SK-N-SH (cell line): ENCODE data around the gene LARP4. TPM values are rescaled to one million over a fixed set of nuclear protein-coding genes. Genes with fewer than 3 reads are reported as not detected.

Source experiments
- CTCF ChIA-PET: fragments of 300-600, 350-600 bp; formaldehyde crosslinking; extraction: SDS; loops from one replicate; lab custom pipeline; 2021; lab: Yijun Ruan, JAX
- POLR2A ChIA-PET: fragments of 350-600 bp; sonication (Branson Sonifier 250); formaldehyde crosslinking; extraction: SDS; loops from one replicate; lab custom pipeline; 2020; ENCODE audit warnings: antibody characterized with exemption, inconsistent platforms; lab: Yijun Ruan, JAX
- DNase-seq: peaks from one replicate; pipeline ENCODE4 v3.0.0; 2012
- H2AFZ ChIP-seq: fragments of 200-600 bp; sonication (generic); 2 replicates; pipeline ENCODE4 v1.8.1; 2016; ENCODE audit warnings: antibody characterized with exemption, mild to moderate bottlenecking, low read depth
- H3F3A ChIP-seq: fragments of 200-600 bp; sonication (generic); replicated peaks from 2 replicates; pipeline ENCODE3; 2016; ENCODE audit warnings: antibody characterized with exemption, mild to moderate bottlenecking; ENCODE audit not compliant: insufficient read depth
- H3K27ac ChIP-seq, 2 experiments: fragments of 200-500 bp in 1 of 2; fragments of 200-600 bp in 1 of 2; sonication (Bioruptor generic) in 1 of 2; sonication (generic), shearing (Covaris generic) in 1 of 2; 2 replicates each; pipeline versions ENCODE4 v1.5.1 to v1.6.1; 2014 to 2016; ENCODE audit warnings: low read depth in 2 of 2, inconsistent platforms in 1 of 2, low read length in 1 of 2, mild to moderate bottlenecking in 1 of 2, mixed read lengths in 1 of 2
- H3K27me3 ChIP-seq: fragments of 200-600 bp; sonication (generic), shearing (Covaris generic); 2 replicates; pipeline ENCODE4 v1.6.1; 2016; ENCODE audit warnings: mixed run types; ENCODE audit not compliant: insufficient read depth
- H3K36me3 ChIP-seq, 2 experiments: fragments of 200-500 bp in 1 of 2; fragments of 200-600 bp in 1 of 2; sonication (Bioruptor generic) in 1 of 2; sonication (generic) in 1 of 2; replicated peaks in 1 of 2; 2 replicates each; pipeline versions ENCODE3 to v1.5.1; 2014 to 2016; ENCODE audit warnings: low read length in 1 of 2, mild to moderate bottlenecking in 1 of 2; ENCODE audit not compliant: insufficient read depth in 2 of 2, control insufficient read depth in 1 of 2
- H3K4me1 ChIP-seq, 2 experiments: fragments of 200-500 bp in 1 of 2; fragments of 200-600 bp in 1 of 2; sonication (Bioruptor generic) in 1 of 2; sonication (generic), shearing (Covaris generic) in 1 of 2; 2 replicates each; pipeline versions ENCODE4 v1.5.1 to v1.6.1; 2014 to 2016; ENCODE audit warnings: low read depth in 1 of 2, low read length in 1 of 2, mixed run types in 1 of 2; ENCODE audit not compliant: insufficient read depth in 2 of 2, control insufficient read depth in 1 of 2
- H3K4me2 ChIP-seq: fragments of 200-600 bp; sonication (generic), shearing (Covaris generic); 2 replicates; pipeline ENCODE4 v1.6.1; 2017; ENCODE audit warnings: mixed run types
- H3K4me3 ChIP-seq, 2 experiments: fragments of 200-500 bp in 1 of 2; fragments of 200-600 bp in 1 of 2; sonication (Bioruptor generic) in 1 of 2; sonication (generic), shearing (Covaris generic) in 1 of 2; 2 replicates each; pipeline versions ENCODE4 v1.5.1 to v1.8.1; 2014 to 2016; ENCODE audit warnings: low read depth in 2 of 2, inconsistent platforms in 1 of 2, low read length in 1 of 2, mild to moderate bottlenecking in 1 of 2, mixed read lengths in 1 of 2, moderate library complexity in 1 of 2
- H3K79me2 ChIP-seq: fragments of 200-600 bp; sonication (generic); 2 replicates; pipeline ENCODE4 v1.8.1; 2017; ENCODE audit warnings: mild to moderate bottlenecking; ENCODE audit not compliant: insufficient read depth
- H3K9ac ChIP-seq: fragments of 200-600 bp; sonication (generic); 2 replicates; pipeline ENCODE4 v1.6.1; 2017; ENCODE audit warnings: mixed run types
- H3K9me2 ChIP-seq: fragments of 200-600 bp; sonication (generic); 2 replicates; pipeline ENCODE4 v1.6.1; 2017; ENCODE audit warnings: mixed run types
- H3K9me3 ChIP-seq: fragments of 200-600 bp; sonication (generic); 2 replicates; pipeline ENCODE4 v1.6.1; 2017; ENCODE audit warnings: mixed run types, mild to moderate bottlenecking, moderate library complexity
- H4K20me1 ChIP-seq: fragments of 200-600 bp; sonication (generic); 2 replicates; pipeline ENCODE4 v1.6.1; 2017; ENCODE audit warnings: mild to moderate bottlenecking, mixed run types; ENCODE audit not compliant: insufficient read depth
- ELF1 ChIP-seq: IDR thresholded peaks from 2 replicates; pipeline ENCODE4 v1.4.0; 2012
- EZH2phosphoT487 ChIP-seq: fragments of 200-600 bp; sonication (generic); IDR thresholded peaks from 2 replicates; pipeline ENCODE4 v1.6.1; 2017; ENCODE audit warnings: low read depth, mixed run types, mild to moderate bottlenecking, antibody characterized with exemption, moderate library complexity, borderline replicate concordance
- FOSL2 ChIP-seq: IDR thresholded peaks from 2 replicates; pipeline ENCODE4 v1.4.0; 2012; ENCODE audit warnings: low read depth, mild to moderate bottlenecking, moderate library complexity, borderline replicate concordance
- FOXM1 ChIP-seq: IDR thresholded peaks from 2 replicates; pipeline ENCODE4 v1.4.0; 2012; ENCODE audit warnings: low read depth, mild to moderate bottlenecking
- GABPA ChIP-seq: IDR thresholded peaks from 2 replicates; pipeline ENCODE4 v1.4.0; 2012; ENCODE audit warnings: low read depth, mild to moderate bottlenecking
- MAX ChIP-seq: IDR thresholded peaks from 2 replicates; pipeline ENCODE4 v1.4.0; 2012; ENCODE audit warnings: low read depth
- MXI1 ChIP-seq: IDR thresholded peaks from 2 replicates; pipeline ENCODE4 v1.6.1; 2012; ENCODE audit warnings: mild to moderate bottlenecking, low read depth, low read length, improper control_type of control experiment
- NRF1 ChIP-seq: IDR thresholded peaks from 2 replicates; pipeline ENCODE4 v1.6.1; 2012; ENCODE audit warnings: low read depth, mild to moderate bottlenecking, low read length
- RFX5 ChIP-seq: IDR thresholded peaks from 2 replicates; pipeline ENCODE4 v1.6.1; 2012; ENCODE audit warnings: mild to moderate bottlenecking, improper control_type of control experiment, low read length
- SMC3 ChIP-seq: IDR thresholded peaks from 2 replicates; pipeline ENCODE4 v1.6.1; 2012; ENCODE audit warnings: low read depth, low read length, improper control_type of control experiment
- TCF12 ChIP-seq: IDR thresholded peaks from 2 replicates; pipeline ENCODE4 v1.4.0; 2012
- YY1 ChIP-seq: IDR thresholded peaks from 2 replicates; pipeline ENCODE4 v1.4.0; 2012; ENCODE audit warnings: low read depth, mild to moderate bottlenecking
- WGBS: methylation state at CpG from one replicate; pipeline ENCODE4 v1.1.6; 2017; ENCODE audit warnings: low lambda C conversion rate; 5-methylcytosine and 5-hydroxymethylcytosine counted together
- polyA plus RNA-seq, 3 experiments: library from polyadenylated mRNA; depleted of rRNA; stranded (reverse); fragments of >200 nt; gene quantifications; 2 replicates each; pipeline ENCODE4 v1.2.3, GENCODE V29; 2012
- TF ChIP-seq, protein P1 (sequence below): IDR thresholded peaks from 2 replicates; pipeline ENCODE4; 2012
- TF ChIP-seq, protein P2 (sequence below): IDR thresholded peaks from 2 replicates; pipeline ENCODE4 v1.6.1; 2012; ENCODE audit warnings: mild to moderate bottlenecking, low read depth, low read length, moderate library complexity
- TF ChIP-seq, protein P3 (sequence below): IDR thresholded peaks from 2 replicates; pipeline ENCODE4 v1.4.0; 2012; ENCODE audit warnings: low read depth, borderline replicate concordance

LARP4 gene
- polyA plus RNA-seq, 1 of the 3 experiments (the other 2 are of a cell fraction): 10.8 TPM

DNA sequence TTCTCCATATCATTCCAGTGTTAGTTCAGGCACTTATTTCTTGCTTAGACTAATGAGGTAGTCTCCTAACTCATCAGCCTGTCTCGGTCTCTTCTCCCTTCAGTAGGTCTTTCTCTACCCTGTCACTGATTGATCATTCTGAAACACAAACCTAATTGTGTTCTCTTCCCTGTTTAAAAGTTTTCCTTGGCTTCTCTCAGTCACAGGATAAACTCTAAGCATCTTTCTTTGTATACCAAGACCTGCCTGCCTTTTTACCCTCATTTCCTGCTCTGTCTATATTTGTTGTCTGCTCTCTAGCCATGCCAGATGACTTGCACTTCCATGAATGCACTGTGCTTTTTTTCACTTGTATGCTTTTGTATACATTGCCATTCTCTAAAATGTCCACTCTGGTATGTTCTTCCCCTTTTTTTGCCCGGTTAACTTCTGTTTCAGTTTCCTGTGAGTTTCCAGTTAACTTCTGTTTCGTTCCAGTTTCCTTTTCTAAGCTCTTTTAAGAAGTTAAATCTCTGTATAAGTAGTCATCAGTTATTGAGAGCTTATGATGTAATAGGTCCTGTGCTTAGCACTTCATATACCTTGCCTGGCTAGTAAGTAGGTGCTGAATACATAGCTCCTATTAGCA is 116.8 kb downstream of the LARP4 start:
- peaks cover 18% of the 10 kb centered on the region for H3F3A ChIP-seq
- no peaks in the 10 kb centered on the region for H3K9me3 ChIP-seq
- 0 out of 4 replicates have a peak overlapping the region, but pooled peaks of 1 of the 2 experiments have one; percentile 5 for H3K4me3 ChIP-seq
- H3K9ac ChIP-seq: peak overlapping the region; percentile 10; the same call in 1 of the 2 replicates
- POLR2A ChIA-PET: no interaction called here
- WGBS: 75% methylated on average over 3 of the region's 3 CpGs
- peaks cover 93% of the 10 kb centered on the region for H3K79me2 ChIP-seq
- H4K20me1 ChIP-seq: no peaks in the 10 kb centered on the region
- no peak for DNase-seq
- H3K36me3 ChIP-seq: no peaks in the 10 kb centered on the region
- H3K27me3 ChIP-seq: no peaks in the 10 kb centered on the region
- CTCF ChIA-PET: interaction anchor here (1.1 kb wide), 1 partner anchor 9 kb away, joined by 3 read pairs; no protein-coding TSS in a partner anchor
- H3K4me1 ChIP-seq: peaks cover 0 to 15% of the 10 kb centered on the region in 2 experiments; a peak in 1 of 4 replicates
- H3K4me2 ChIP-seq: peak overlapping the region; percentile 53
- peak overlapping the region in 1 of 2 experiments; percentile 71; a peak in 2 of 4 replicates for H3K27ac ChIP-seq
- TF ChIP-seq MXI1 (no peak), SMC3 (no peak), EZH2phosphoT487 (no peak), YY1 (no peak), ELF1 (no peak), RFX5 (no peak)
- TF ChIP-seq, protein P1, sequence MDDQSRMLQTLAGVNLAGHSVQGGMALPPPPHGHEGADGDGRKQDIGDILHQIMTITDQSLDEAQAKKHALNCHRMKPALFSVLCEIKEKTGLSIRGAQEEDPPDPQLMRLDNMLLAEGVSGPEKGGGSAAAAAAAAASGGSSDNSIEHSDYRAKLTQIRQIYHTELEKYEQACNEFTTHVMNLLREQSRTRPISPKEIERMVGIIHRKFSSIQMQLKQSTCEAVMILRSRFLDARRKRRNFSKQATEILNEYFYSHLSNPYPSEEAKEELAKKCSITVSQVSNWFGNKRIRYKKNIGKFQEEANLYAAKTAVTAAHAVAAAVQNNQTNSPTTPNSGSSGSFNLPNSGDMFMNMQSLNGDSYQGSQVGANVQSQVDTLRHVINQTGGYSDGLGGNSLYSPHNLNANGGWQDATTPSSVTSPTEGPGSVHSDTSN: no peak
- TF ChIP-seq, protein P2, sequence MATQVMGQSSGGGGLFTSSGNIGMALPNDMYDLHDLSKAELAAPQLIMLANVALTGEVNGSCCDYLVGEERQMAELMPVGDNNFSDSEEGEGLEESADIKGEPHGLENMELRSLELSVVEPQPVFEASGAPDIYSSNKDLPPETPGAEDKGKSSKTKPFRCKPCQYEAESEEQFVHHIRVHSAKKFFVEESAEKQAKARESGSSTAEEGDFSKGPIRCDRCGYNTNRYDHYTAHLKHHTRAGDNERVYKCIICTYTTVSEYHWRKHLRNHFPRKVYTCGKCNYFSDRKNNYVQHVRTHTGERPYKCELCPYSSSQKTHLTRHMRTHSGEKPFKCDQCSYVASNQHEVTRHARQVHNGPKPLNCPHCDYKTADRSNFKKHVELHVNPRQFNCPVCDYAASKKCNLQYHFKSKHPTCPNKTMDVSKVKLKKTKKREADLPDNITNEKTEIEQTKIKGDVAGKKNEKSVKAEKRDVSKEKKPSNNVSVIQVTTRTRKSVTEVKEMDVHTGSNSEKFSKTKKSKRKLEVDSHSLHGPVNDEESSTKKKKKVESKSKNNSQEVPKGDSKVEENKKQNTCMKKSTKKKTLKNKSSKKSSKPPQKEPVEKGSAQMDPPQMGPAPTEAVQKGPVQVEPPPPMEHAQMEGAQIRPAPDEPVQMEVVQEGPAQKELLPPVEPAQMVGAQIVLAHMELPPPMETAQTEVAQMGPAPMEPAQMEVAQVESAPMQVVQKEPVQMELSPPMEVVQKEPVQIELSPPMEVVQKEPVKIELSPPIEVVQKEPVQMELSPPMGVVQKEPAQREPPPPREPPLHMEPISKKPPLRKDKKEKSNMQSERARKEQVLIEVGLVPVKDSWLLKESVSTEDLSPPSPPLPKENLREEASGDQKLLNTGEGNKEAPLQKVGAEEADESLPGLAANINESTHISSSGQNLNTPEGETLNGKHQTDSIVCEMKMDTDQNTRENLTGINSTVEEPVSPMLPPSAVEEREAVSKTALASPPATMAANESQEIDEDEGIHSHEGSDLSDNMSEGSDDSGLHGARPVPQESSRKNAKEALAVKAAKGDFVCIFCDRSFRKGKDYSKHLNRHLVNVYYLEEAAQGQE: no peak
- no peak overlapping the region; the same call in 1 of the 2 replicates for H2AFZ ChIP-seq
- H3K9me2 ChIP-seq: no peaks in the 10 kb centered on the region

DNA sequence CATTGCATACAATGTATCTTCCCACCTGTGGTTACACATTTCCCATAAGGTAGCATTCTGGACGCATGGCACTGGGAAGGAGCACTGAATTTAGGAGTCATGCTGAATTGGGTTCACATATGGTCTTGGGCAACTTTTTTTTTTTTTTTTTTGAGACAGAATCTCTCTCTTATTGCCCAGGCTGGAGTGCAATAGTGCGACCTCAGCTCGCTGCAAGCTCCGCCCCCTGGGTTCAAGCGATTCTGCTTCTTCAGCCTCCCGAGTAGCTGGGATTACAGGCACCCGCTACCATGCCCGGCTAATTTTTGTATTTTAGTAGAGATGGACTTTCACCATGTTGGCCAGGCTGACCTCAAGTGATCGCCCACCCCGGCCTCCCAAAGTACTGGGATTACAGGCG is 117.4 kb downstream of the LARP4 start:
- no peak overlapping the region for H3K9ac ChIP-seq
- POLR2A ChIA-PET: no interaction called here
- TF ChIP-seq GABPA: no peak
- TF ChIP-seq, protein P3, sequence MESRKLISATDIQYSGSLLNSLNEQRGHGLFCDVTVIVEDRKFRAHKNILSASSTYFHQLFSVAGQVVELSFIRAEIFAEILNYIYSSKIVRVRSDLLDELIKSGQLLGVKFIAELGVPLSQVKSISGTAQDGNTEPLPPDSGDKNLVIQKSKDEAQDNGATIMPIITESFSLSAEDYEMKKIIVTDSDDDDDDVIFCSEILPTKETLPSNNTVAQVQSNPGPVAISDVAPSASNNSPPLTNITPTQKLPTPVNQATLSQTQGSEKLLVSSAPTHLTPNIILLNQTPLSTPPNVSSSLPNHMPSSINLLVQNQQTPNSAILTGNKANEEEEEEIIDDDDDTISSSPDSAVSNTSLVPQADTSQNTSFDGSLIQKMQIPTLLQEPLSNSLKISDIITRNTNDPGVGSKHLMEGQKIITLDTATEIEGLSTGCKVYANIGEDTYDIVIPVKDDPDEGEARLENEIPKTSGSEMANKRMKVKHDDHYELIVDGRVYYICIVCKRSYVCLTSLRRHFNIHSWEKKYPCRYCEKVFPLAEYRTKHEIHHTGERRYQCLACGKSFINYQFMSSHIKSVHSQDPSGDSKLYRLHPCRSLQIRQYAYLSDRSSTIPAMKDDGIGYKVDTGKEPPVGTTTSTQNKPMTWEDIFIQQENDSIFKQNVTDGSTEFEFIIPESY: no peak
- no peak for TF ChIP-seq FOSL2
- no peak for TF ChIP-seq TCF12
- TF ChIP-seq NRF1: no peak
- TF ChIP-seq EZH2phosphoT487: no peak
- TF ChIP-seq MAX: no peak
- TF ChIP-seq, protein P2: no peak
- TF ChIP-seq FOXM1: no peak
- TF ChIP-seq, all 33 proteins: peak for 0
- H3K79me2 ChIP-seq: peaks cover 89% of the 10 kb centered on the region
- H3K4me3 ChIP-seq: 0 out of 4 replicates have a peak overlapping the region, but pooled peaks of 1 of the 2 experiments have one; percentile 5
- H3K4me2 ChIP-seq: peak overlapping the region; percentile 53; the same call in 1 of the 2 replicates
- peak overlapping the region in 1 of 2 experiments; percentile 71; a peak in 2 of 4 replicates for H3K27ac ChIP-seq
- no peaks in the 10 kb centered on the region for H4K20me1 ChIP-seq
- H3K9me2 ChIP-seq: no peaks in the 10 kb centered on the region
- H3K9me3 ChIP-seq: no peaks in the 10 kb centered on the region
- no peaks in the 10 kb centered on the region for H3K36me3 ChIP-seq
- no peak for DNase-seq
- H3K27me3 ChIP-seq: no peaks in the 10 kb centered on the region
- peaks cover 18% of the 10 kb centered on the region for H3F3A ChIP-seq
- WGBS: over 99% methylated on average over 11 of the region's 11 CpGs
- no peak overlapping the region for H2AFZ ChIP-seq
- CTCF ChIA-PET: interaction anchor here (1.1 kb wide), 1 partner anchor 9 kb away, joined by 3 read pairs; no protein-coding TSS in a partner anchor
- peaks cover 0 to 15% of the 10 kb centered on the region in 2 experiments; a peak in 1 of 4 replicates for H3K4me1 ChIP-seq
